ENCODE data around the gene P2RY4.

- TF ChIP-seq USF2 (IDR thresholded peaks at IDR 0.05; ENCODE audit: low read length), result no peak
- no peak for TF ChIP-seq EGR1 (IDR thresholded peaks at IDR 0.05; ENCODE audit: borderline replicate concordance, low read depth, low read length)
- no peak for TF ChIP-seq POLR2A (IDR thresholded peaks at IDR 0.05; ENCODE audit: control extremely low read depth in 1 of 2, low read depth in 2 of 2, low read length in 2 of 2)
- TF ChIP-seq CBX5 (IDR thresholded peaks at IDR 0.05; ENCODE audit: low read depth, low read length), result no peak
- no peak for TF ChIP-seq EP300 (IDR thresholded peaks at IDR 0.05; ENCODE audit: borderline replicate concordance in 1 of 2, low read depth in 2 of 2, low read length in 2 of 2)
- TF ChIP-seq ATF2 (IDR thresholded peaks at IDR 0.05; ENCODE audit: low read length), result no peak
- TF ChIP-seq POLR2AphosphoS5 (IDR thresholded peaks at IDR 0.05; ENCODE audit: low read depth, low read length), result no peak
Measured at GRCh38 chrX:70231666-70232065, 28.3 kb downstream of the P2RY4 start.
